H9 (cell line): ENCODE data around the gene TMEM117. TPM values are rescaled to one million over a fixed set of nuclear protein-coding genes. Genes with fewer than 3 reads are reported as not detected.

Experiments used
- DNase-seq: peaks from one replicate; pipeline ENCODE4 v3.0.0-alpha.2; 2017
- H2AFZ ChIP-seq: one replicate; pipeline ENCODE4 v1.6.1; 2013; ENCODE audit warnings: mild to moderate bottlenecking, low read length, control low read depth, moderate library complexity
- H2AK5ac ChIP-seq: 2 replicates; pipeline ENCODE4 v1.6.1; 2013; ENCODE audit warnings: low read length, control low read depth, mixed read lengths; ENCODE audit not compliant: insufficient read length
- H2BK120ac ChIP-seq: one replicate; pipeline ENCODE4 v1.6.1; 2013; ENCODE audit warnings: low read depth, mild to moderate bottlenecking, low read length, control low read depth, inconsistent platforms; ENCODE audit not compliant: poor library complexity, severe bottlenecking
- H2BK12ac ChIP-seq: 2 replicates; pipeline ENCODE4 v1.6.1; 2013; ENCODE audit warnings: low read length, control low read depth, mixed read lengths, low read depth; ENCODE audit not compliant: insufficient read length
- H2BK15ac ChIP-seq: 2 replicates; pipeline ENCODE4 v1.6.1; 2013; ENCODE audit warnings: low read depth, low read length, control low read depth
- H2BK20ac ChIP-seq: one replicate; pipeline ENCODE4 v1.6.1; 2013; ENCODE audit warnings: low read depth, mild to moderate bottlenecking, low read length, control low read depth, inconsistent platforms; ENCODE audit not compliant: poor library complexity, severe bottlenecking
- H2BK5ac ChIP-seq: 2 replicates; pipeline ENCODE4 v1.6.1; 2013; ENCODE audit warnings: low read length, control low read depth, mixed read lengths; ENCODE audit not compliant: insufficient read length
- H3K14ac ChIP-seq: 2 replicates; pipeline ENCODE4 v1.6.1; 2013; ENCODE audit warnings: low read length, control low read depth; ENCODE audit not compliant: insufficient read depth
- H3K18ac ChIP-seq: 2 replicates; pipeline ENCODE4 v1.6.1; 2013; ENCODE audit warnings: low read depth, mild to moderate bottlenecking, mixed read lengths, low read length, control low read depth; ENCODE audit not compliant: insufficient read length
- H3K23ac ChIP-seq: 2 replicates; pipeline ENCODE4 v1.6.1; 2013; ENCODE audit warnings: low read length, control low read depth, mixed read lengths, low read depth; ENCODE audit not compliant: insufficient read length
- H3K23me2 ChIP-seq: 2 replicates; pipeline ENCODE4 v1.6.1; 2013; ENCODE audit warnings: low read depth, mild to moderate bottlenecking, mixed read lengths, low read length, control low read depth; ENCODE audit not compliant: insufficient read length, poor library complexity, severe bottlenecking
- H3K27ac ChIP-seq: 2 replicates; pipeline ENCODE4 v1.5.1; 2013; ENCODE audit warnings: low read length, control low read depth, mixed read lengths, low read depth; ENCODE audit not compliant: insufficient read length
- H3K27me3 ChIP-seq: 2 replicates; pipeline ENCODE4 v1.6.1; 2013; ENCODE audit warnings: low read length, control low read depth, inconsistent platforms; ENCODE audit not compliant: insufficient read depth
- H3K4ac ChIP-seq: 2 replicates; pipeline ENCODE4 v1.6.1; 2013; ENCODE audit warnings: low read depth, mild to moderate bottlenecking, control low read depth, inconsistent platforms, low read length, moderate library complexity
- H3K4me1 ChIP-seq: 2 replicates; pipeline ENCODE4 v1.6.1; 2013; ENCODE audit warnings: low read length, control low read depth, inconsistent platforms; ENCODE audit not compliant: insufficient read depth
- H3K4me2 ChIP-seq: 2 replicates; pipeline ENCODE4 v1.6.1; 2013; ENCODE audit warnings: low read length, control low read depth, mixed read lengths; ENCODE audit not compliant: insufficient read length, insufficient read depth
- H3K56ac ChIP-seq: 2 replicates; pipeline ENCODE4 v1.6.1; 2013; ENCODE audit warnings: low read depth, mild to moderate bottlenecking, mixed read lengths, low read length, control low read depth; ENCODE audit not compliant: insufficient read length
- H3K79me1 ChIP-seq: 2 replicates; pipeline ENCODE4 v1.6.1; 2013; ENCODE audit warnings: low read depth, mild to moderate bottlenecking, moderate library complexity, low read length, control low read depth, inconsistent platforms; ENCODE audit not compliant: insufficient read depth, poor library complexity, severe bottlenecking
- H3K79me2 ChIP-seq: 2 replicates; pipeline ENCODE4 v1.6.1; 2013; ENCODE audit warnings: low read length, control low read depth, inconsistent platforms; ENCODE audit not compliant: insufficient read depth
- H3K9ac ChIP-seq: 2 replicates; pipeline ENCODE4 v1.6.1; 2013; ENCODE audit warnings: low read length, control low read depth, mixed read lengths; ENCODE audit not compliant: insufficient read length; ENCODE audit errors: extremely low read depth
- H3K9me3 ChIP-seq: one replicate; pipeline ENCODE4 v1.6.1; 2013; ENCODE audit warnings: low read depth, low read length, inconsistent platforms; ENCODE audit not compliant: control insufficient read depth
- H3T11ph ChIP-seq: one replicate; pipeline ENCODE4 v1.6.1; 2013; ENCODE audit warnings: mild to moderate bottlenecking, low read length, control low read depth, inconsistent platforms
- H4K20me1 ChIP-seq: one replicate; pipeline ENCODE4 v1.6.1; 2013; ENCODE audit not compliant: control insufficient read depth, insufficient read length, insufficient read depth
- H4K5ac ChIP-seq: 2 replicates; pipeline ENCODE4 v1.6.1; 2013; ENCODE audit warnings: low read depth, mild to moderate bottlenecking, mixed read lengths, low read length, control low read depth; ENCODE audit not compliant: insufficient read length
- H4K8ac ChIP-seq: replicated peaks from 2 replicates; pipeline ENCODE4 v1.6.1; 2013; ENCODE audit warnings: low read length, control low read depth, mixed read lengths, low read depth; ENCODE audit not compliant: insufficient read length
- H4K91ac ChIP-seq: 2 replicates; pipeline ENCODE4 v1.6.1; 2013; ENCODE audit warnings: low read depth, mild to moderate bottlenecking, moderate library complexity, mixed read lengths, low read length, control low read depth; ENCODE audit not compliant: insufficient read length
- H3K27ac Mint-ChIP-seq, 3 experiments: 2 replicates in 2 of 3; 3 replicates in 1 of 3; pipeline ENCODE4 v1.8.0; 2020 to 2021; ENCODE audit warnings: mixed read lengths in 3 of 3, mild to moderate bottlenecking in 1 of 3, moderate library complexity in 1 of 3
- H3K27me3 Mint-ChIP-seq: 2 replicates; pipeline ENCODE4 v1.8.0; 2021; ENCODE audit warnings: low read depth, mild to moderate bottlenecking, moderate library complexity, mixed read lengths
- H3K36me3 Mint-ChIP-seq, 3 experiments: 2 replicates in 2 of 3; 3 replicates in 1 of 3; pipeline ENCODE4 v1.8.0; 2020 to 2021; ENCODE audit warnings: low read depth in 3 of 3, mixed read lengths in 3 of 3; ENCODE audit not compliant: insufficient read depth in 1 of 3
- H3K4me1 Mint-ChIP-seq, 2 experiments: 2 replicates each; pipeline ENCODE4 v1.8.0; 2020; ENCODE audit warnings: mixed read lengths in 2 of 2
- H3K4me3 Mint-ChIP-seq, 2 experiments: 2 replicates in 1 of 2; 3 replicates in 1 of 2; pipeline ENCODE4 v1.8.0; 2020 to 2021; ENCODE audit warnings: mild to moderate bottlenecking in 2 of 2, mixed read lengths in 2 of 2, moderate library complexity in 1 of 2
- H3K9me3 Mint-ChIP-seq, 2 experiments: 2 replicates in 1 of 2; 3 replicates in 1 of 2; pipeline ENCODE4 v1.8.0; 2020; ENCODE audit warnings: mild to moderate bottlenecking in 2 of 2, mixed read lengths in 2 of 2, moderate library complexity in 1 of 2
- WGBS: extraction: QIAGEN DNeasy Blood & Tissue Kit; methylation state at CpG from one replicate; pipeline ENCODE4 v1.1.7; 2013; ENCODE audit warnings: missing lambda C conversion rate, low lambda C conversion rate, mixed read lengths; ENCODE audit not compliant: insufficient read length; ENCODE audit errors: extremely low coverage; 5-methylcytosine and 5-hydroxymethylcytosine counted together
- total RNA-seq: library from RNA; stranded (reverse); gene quantifications from 2 replicates; pipeline ENCODE4 v1.2.1, GENCODE V29; 2021
- TF ChIP-seq, protein P1 (sequence below): fragments of 200-600 bp; sonication (generic); conservative IDR thresholded peaks from 3 replicates; pipeline ENCODE4 v1.8.0; 2021; ENCODE audit warnings: antibody characterized with exemption, mild to moderate bottlenecking

The TMEM117 gene
- total RNA-seq, 1 experiment from 2014 or later = 1.7 TPM

GRCh38 chr12:44403185-44403584 lies 567.3 kb downstream of the TMEM117 start:
- Histone ChIP-seq H3K18ac (no peak overlapping the region), H3K56ac (no peak overlapping the region), H3T11ph (no peak overlapping the region), H2AFZ (no peak overlapping the region), H3K4me1 (no peaks in the 10 kb centered on the region), H3K23me2 (no peaks in the 10 kb centered on the region), H3K4me2 (no peak overlapping the region), H2BK20ac (no peak overlapping the region), H3K4ac (no peak overlapping the region), H2BK120ac (no peak overlapping the region), H2BK12ac (no peak overlapping the region), H3K14ac (no peak overlapping the region), H3K27me3 (no peaks in the 10 kb centered on the region), H3K79me2 (no peaks in the 10 kb centered on the region), H4K91ac (no peak overlapping the region), H4K20me1 (no peaks in the 10 kb centered on the region), H4K5ac (no peak overlapping the region), H3K9ac (no peak overlapping the region), H2BK15ac (no peak overlapping the region), H3K27ac (no peak overlapping the region), H3K9me3 (no peaks in the 10 kb centered on the region), H2BK5ac (no peak overlapping the region), H3K23ac (no peak overlapping the region), H2AK5ac (no peak overlapping the region), H3K79me1 (no peaks in the 10 kb centered on the region), H4K8ac (no peak overlapping the region)
- H3K27me3 Mint-ChIP-seq = no peaks in the 10 kb centered on the region
- TF ChIP-seq, protein P1, sequence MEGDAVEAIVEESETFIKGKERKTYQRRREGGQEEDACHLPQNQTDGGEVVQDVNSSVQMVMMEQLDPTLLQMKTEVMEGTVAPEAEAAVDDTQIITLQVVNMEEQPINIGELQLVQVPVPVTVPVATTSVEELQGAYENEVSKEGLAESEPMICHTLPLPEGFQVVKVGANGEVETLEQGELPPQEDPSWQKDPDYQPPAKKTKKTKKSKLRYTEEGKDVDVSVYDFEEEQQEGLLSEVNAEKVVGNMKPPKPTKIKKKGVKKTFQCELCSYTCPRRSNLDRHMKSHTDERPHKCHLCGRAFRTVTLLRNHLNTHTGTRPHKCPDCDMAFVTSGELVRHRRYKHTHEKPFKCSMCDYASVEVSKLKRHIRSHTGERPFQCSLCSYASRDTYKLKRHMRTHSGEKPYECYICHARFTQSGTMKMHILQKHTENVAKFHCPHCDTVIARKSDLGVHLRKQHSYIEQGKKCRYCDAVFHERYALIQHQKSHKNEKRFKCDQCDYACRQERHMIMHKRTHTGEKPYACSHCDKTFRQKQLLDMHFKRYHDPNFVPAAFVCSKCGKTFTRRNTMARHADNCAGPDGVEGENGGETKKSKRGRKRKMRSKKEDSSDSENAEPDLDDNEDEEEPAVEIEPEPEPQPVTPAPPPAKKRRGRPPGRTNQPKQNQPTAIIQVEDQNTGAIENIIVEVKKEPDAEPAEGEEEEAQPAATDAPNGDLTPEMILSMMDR = no peak
- DNase-seq = no peak
- no peak overlapping the region; a peak in 1 of 7 replicates for H3K27ac Mint-ChIP-seq
- H3K4me3 Mint-ChIP-seq = no peak overlapping the region
- H3K36me3 Mint-ChIP-seq = peaks cover 0 to 8% (median 5%) of the 10 kb centered on the region in 3 experiments; a peak in 3 of 7 replicates
- peaks cover 30 to 31% of the 10 kb centered on the region in 2 experiments for H3K4me1 Mint-ChIP-seq
- WGBS = no CpG with 5 or more reads among the region's 2 CpGs
- peaks cover 0 to 2% of the 10 kb centered on the region in 2 experiments; a peak in 2 of 5 replicates for H3K9me3 Mint-ChIP-seq
